Upper lobe of left lung (tissue), 4 donors: ENCODE data around the gene ARID5B.

Experiments used
- CTCF ChIP-seq, 6 experiments: fragments of 450-650 bp in 4 of 6; fragments of 200-600 bp in 2 of 6; sonication (generic) in 2 of 6; IDR thresholded peaks; one replicate each; pipeline ENCODE4 v1.5.1; 2016 to 2019; ENCODE audit warnings: antibody characterized with exemption in 6 of 6
- POLR2A ChIP-seq, 4 donors: fragments of 450-650 bp; IDR thresholded peaks; one replicate each; pipeline ENCODE4 v1.5.1; 2016 to 2017; ENCODE audit warnings: antibody characterized with exemption in 4 of 4, mild to moderate bottlenecking in 2 of 4
- POLR2AphosphoS5 ChIP-seq, 2 donors: sonication (generic); formaldehyde crosslinking; IDR thresholded peaks; one replicate each; pipeline ENCODE4 v1.5.1; 2017; ENCODE audit warnings: antibody characterized with exemption in 2 of 2

- TF ChIP-seq POLR2A (IDR thresholded peaks at IDR 0.05) (no peak), CTCF (IDR thresholded peaks at IDR 0.05) (no peak), POLR2AphosphoS5 (IDR thresholded peaks at IDR 0.05) (no peak)
Observed at GRCh38 chr10:62112300-62112699, 210.8 kb downstream of the ARID5B start.
